ENCODE measurements around the gene THRAP3. TPM values are rescaled to one million over a fixed set of nuclear protein-coding genes. Genes with fewer than 3 reads are reported as not detected.

Gene THRAP3
- total and polyA plus RNA-seq, 2 of the 8 experiments (the other 6 are each of a cell fraction or from before 2014, with no cell fraction given) = 40.2 to 183 TPM

DNA sequence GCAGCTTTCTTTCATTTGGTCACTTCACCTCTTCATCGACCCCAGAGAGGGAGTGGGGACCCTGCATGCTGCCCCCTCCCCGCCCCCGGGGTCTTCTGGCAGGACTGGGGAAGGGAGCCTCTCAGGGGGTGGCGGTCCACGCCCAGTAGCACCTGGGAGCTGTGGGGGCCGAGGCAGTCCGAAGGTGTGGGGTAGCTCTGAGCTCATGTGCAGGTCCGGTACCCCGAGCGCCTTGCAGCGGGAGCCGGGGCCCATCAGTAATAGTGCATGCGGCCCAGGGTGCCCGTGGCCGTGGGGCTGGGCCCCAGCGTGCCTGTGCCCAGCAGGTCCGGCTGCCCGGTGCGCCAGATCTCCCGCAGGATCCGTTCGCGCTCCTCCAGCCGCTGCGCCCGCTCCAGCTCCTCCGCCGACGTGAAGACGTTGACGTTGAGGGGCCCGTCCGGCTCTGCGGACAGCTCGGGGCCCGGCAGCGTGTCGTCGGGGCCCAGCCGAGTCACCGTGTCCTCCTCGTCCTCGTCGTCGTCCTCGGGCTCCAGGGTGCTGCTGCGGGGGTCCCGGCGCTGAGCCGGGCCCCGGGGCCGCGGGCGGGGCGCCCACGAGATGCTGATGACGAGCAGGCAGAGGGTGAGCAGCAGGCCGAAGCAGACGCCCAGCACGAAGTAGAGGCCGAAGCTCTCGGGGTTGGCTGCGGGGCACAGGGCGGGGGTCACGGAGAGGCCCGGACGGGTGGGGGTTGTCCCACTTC lies 98.0 kb downstream of the THRAP3 start (continued):
- TF ChIP-seq, protein P1, sequence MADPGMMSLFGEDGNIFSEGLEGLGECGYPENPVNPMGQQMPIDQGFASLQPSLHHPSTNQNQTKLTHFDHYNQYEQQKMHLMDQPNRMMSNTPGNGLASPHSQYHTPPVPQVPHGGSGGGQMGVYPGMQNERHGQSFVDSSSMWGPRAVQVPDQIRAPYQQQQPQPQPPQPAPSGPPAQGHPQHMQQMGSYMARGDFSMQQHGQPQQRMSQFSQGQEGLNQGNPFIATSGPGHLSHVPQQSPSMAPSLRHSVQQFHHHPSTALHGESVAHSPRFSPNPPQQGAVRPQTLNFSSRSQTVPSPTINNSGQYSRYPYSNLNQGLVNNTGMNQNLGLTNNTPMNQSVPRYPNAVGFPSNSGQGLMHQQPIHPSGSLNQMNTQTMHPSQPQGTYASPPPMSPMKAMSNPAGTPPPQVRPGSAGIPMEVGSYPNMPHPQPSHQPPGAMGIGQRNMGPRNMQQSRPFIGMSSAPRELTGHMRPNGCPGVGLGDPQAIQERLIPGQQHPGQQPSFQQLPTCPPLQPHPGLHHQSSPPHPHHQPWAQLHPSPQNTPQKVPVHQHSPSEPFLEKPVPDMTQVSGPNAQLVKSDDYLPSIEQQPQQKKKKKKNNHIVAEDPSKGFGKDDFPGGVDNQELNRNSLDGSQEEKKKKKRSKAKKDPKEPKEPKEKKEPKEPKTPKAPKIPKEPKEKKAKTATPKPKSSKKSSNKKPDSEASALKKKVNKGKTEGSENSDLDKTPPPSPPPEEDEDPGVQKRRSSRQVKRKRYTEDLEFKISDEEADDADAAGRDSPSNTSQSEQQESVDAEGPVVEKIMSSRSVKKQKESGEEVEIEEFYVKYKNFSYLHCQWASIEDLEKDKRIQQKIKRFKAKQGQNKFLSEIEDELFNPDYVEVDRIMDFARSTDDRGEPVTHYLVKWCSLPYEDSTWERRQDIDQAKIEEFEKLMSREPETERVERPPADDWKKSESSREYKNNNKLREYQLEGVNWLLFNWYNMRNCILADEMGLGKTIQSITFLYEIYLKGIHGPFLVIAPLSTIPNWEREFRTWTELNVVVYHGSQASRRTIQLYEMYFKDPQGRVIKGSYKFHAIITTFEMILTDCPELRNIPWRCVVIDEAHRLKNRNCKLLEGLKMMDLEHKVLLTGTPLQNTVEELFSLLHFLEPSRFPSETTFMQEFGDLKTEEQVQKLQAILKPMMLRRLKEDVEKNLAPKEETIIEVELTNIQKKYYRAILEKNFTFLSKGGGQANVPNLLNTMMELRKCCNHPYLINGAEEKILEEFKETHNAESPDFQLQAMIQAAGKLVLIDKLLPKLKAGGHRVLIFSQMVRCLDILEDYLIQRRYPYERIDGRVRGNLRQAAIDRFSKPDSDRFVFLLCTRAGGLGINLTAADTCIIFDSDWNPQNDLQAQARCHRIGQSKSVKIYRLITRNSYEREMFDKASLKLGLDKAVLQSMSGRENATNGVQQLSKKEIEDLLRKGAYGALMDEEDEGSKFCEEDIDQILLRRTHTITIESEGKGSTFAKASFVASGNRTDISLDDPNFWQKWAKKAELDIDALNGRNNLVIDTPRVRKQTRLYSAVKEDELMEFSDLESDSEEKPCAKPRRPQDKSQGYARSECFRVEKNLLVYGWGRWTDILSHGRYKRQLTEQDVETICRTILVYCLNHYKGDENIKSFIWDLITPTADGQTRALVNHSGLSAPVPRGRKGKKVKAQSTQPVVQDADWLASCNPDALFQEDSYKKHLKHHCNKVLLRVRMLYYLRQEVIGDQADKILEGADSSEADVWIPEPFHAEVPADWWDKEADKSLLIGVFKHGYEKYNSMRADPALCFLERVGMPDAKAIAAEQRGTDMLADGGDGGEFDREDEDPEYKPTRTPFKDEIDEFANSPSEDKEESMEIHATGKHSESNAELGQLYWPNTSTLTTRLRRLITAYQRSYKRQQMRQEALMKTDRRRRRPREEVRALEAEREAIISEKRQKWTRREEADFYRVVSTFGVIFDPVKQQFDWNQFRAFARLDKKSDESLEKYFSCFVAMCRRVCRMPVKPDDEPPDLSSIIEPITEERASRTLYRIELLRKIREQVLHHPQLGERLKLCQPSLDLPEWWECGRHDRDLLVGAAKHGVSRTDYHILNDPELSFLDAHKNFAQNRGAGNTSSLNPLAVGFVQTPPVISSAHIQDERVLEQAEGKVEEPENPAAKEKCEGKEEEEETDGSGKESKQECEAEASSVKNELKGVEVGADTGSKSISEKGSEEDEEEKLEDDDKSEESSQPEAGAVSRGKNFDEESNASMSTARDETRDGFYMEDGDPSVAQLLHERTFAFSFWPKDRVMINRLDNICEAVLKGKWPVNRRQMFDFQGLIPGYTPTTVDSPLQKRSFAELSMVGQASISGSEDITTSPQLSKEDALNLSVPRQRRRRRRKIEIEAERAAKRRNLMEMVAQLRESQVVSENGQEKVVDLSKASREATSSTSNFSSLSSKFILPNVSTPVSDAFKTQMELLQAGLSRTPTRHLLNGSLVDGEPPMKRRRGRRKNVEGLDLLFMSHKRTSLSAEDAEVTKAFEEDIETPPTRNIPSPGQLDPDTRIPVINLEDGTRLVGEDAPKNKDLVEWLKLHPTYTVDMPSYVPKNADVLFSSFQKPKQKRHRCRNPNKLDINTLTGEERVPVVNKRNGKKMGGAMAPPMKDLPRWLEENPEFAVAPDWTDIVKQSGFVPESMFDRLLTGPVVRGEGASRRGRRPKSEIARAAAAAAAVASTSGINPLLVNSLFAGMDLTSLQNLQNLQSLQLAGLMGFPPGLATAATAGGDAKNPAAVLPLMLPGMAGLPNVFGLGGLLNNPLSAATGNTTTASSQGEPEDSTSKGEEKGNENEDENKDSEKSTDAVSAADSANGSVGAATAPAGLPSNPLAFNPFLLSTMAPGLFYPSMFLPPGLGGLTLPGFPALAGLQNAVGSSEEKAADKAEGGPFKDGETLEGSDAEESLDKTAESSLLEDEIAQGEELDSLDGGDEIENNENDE (IDR thresholded peaks at IDR 0.05; ENCODE audit: insufficient replicate concordance, low read length) = no peak
- no peak for TF ChIP-seq YY1 (IDR thresholded peaks at IDR 0.05; ENCODE audit: low read depth, low read length)
- TF ChIP-seq GTF2F1 (IDR thresholded peaks at IDR 0.05; ENCODE audit: borderline replicate concordance, low read depth, low read length) = no peak
- TF ChIP-seq ASH2L (IDR thresholded peaks at IDR 0.05; ENCODE audit: low read length) = no peak
- no peak for TF ChIP-seq SP1 (IDR thresholded peaks at IDR 0.05; ENCODE audit: low read depth, low read length)
- no peak for TF ChIP-seq KDM4A (IDR thresholded peaks at IDR 0.05; ENCODE audit: low read depth, low read length, severe bottlenecking)
- TF ChIP-seq EZH2 (IDR thresholded peaks at IDR 0.05; ENCODE audit: low read depth, low read length, severe bottlenecking) = peak; percentile 1
- TF ChIP-seq SIRT6 (IDR thresholded peaks at IDR 0.05; ENCODE audit: low read length) = no peak
- TF ChIP-seq EP300 (IDR thresholded peaks at IDR 0.05; ENCODE audit: borderline replicate concordance in 1 of 2, low read depth in 2 of 2, low read length in 2 of 2) = no peak
- no peak for TF ChIP-seq CEBPB (IDR thresholded peaks at IDR 0.05; ENCODE audit: low read depth, low read length)
- TF ChIP-seq POLR2AphosphoS5 (IDR thresholded peaks at IDR 0.05; ENCODE audit: low read depth, low read length) = no peak; the same call in 1 of the 2 replicates

Data from H1 (cell line).